Prostate gland (tissue), 2 donors: ENCODE measurements around the gene PLOD3. TPM values are rescaled to one million over a fixed set of nuclear protein-coding genes. Genes with fewer than 3 reads are reported as not detected.
A peak's percentile ranks its signal among the peaks of the same experiment; 100 is the strongest.

ENCODE experiments used
- DNase-seq: peaks from one replicate; pipeline ENCODE4 v3.0.0-alpha.2; 2019; ENCODE audit warnings: low spot score
- H3K27ac ChIP-seq, 2 donors: fragments of 200-600 bp; sonication (generic); 2 replicates each; pipeline ENCODE4 v1.5.1; 2017 to 2019
- H3K27me3 ChIP-seq: fragments of 200-600 bp; sonication (generic); replicated peaks from 2 replicates; pipeline ENCODE4 v1.5.1; 2019; ENCODE audit not compliant: insufficient read depth
- H3K36me3 ChIP-seq, 2 donors: fragments of 200-600 bp; sonication (generic); 1 replicate in 1 of 2; 2 replicates in 1 of 2; pipeline versions ENCODE4 v1.5.1 to v1.8.1; 2017 to 2019
- H3K4me1 ChIP-seq: fragments of 200-600 bp; sonication (generic); replicated peaks from 2 replicates; pipeline ENCODE4 v1.5.1; 2019
- H3K4me3 ChIP-seq, 2 donors: fragments of 200-600 bp; sonication (generic); 2 replicates each; pipeline ENCODE4 v1.5.1; 2017 to 2019
- H3K9me3 ChIP-seq: fragments of 200-600 bp; sonication (generic); 2 replicates; pipeline ENCODE4 v1.5.1; 2017
- POLR2A ChIP-seq: fragments of 450-650 bp; IDR thresholded peaks from one replicate; pipeline ENCODE4 v1.6.1; 2016; ENCODE audit warnings: antibody characterized with exemption, mild to moderate bottlenecking
- POLR2AphosphoS5 ChIP-seq: sonication (generic); formaldehyde crosslinking; IDR thresholded peaks from one replicate; pipeline ENCODE4 v1.6.1; 2017; ENCODE audit warnings: antibody characterized with exemption
- WGBS: methylation state at CpG from one replicate; pipeline ENCODE4 v1.1.5; 2018; 5-methylcytosine and 5-hydroxymethylcytosine counted together
- intact Hi-C: fragments of 100-400 bp; cut with DNase I; formaldehyde crosslinking; loops from one replicate; pipeline ENCODE4 v1.14.2; 2022
- total RNA-seq, 2 donors: library from RNA; depleted of rRNA; stranded (reverse); fragments of >200 nt; gene quantifications; one replicate each; pipeline ENCODE4 v1.1.0, GENCODE V29; 2016
- TF ChIP-seq, protein P1 (sequence below), 4 experiments: fragments of 200-600 bp in 2 of 4; fragments of 450-650 bp in 2 of 4; sonication (generic) in 2 of 4; IDR thresholded peaks; 1 replicate in 3 of 4; 2 replicates in 1 of 4; pipeline ENCODE4 v1.5.1; 2016 to 2019; ENCODE audit warnings: antibody characterized with exemption in 4 of 4, mild to moderate bottlenecking in 2 of 4, moderate library complexity in 2 of 4

Gene PLOD3
- total RNA-seq, 2 donors from 2014 or later: 24.2 to 52.5 TPM

DNA sequence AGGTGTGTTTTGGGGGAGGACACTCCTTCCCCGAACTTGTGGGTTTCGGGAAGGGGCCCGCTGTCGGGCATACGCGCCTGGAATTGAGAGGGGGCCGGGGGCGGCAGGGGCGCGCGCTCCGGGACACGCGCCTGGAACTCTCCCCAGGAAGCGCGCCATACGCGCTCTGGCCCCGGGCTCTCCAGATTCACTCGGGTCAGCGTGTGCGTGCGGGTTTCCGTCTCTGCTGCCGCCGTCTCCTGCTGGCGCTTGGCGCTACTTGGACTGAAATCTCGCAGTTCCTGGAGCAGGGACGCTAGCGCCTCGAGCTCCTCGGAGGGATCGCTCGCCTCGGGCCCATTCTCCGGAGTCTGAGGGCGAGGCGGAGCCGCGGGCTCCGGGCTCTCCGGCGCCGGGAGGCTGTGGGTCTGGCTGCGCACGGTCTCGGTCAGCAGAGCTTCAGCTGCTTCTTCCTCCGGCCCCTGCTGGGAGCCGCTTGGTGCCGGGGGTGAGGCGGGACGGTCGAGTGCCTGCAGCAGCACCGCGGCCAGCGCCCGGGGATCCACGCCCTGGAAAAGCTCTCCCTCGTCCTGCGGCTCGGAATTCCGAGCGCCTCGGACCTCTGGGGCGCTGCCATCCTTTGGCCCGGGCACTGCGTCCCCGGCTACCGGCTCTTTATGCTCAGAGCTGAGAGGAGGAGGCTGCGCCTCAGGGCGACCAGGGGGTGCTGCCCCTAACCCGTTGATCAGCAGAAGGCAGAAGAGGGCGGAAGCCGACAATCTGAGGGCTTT is 53.1 kb downstream of the PLOD3 start:
- DNase-seq: no peak
- H3K27ac ChIP-seq: no peak overlapping the region
- no peak for TF ChIP-seq POLR2A
- TF ChIP-seq, protein P1, sequence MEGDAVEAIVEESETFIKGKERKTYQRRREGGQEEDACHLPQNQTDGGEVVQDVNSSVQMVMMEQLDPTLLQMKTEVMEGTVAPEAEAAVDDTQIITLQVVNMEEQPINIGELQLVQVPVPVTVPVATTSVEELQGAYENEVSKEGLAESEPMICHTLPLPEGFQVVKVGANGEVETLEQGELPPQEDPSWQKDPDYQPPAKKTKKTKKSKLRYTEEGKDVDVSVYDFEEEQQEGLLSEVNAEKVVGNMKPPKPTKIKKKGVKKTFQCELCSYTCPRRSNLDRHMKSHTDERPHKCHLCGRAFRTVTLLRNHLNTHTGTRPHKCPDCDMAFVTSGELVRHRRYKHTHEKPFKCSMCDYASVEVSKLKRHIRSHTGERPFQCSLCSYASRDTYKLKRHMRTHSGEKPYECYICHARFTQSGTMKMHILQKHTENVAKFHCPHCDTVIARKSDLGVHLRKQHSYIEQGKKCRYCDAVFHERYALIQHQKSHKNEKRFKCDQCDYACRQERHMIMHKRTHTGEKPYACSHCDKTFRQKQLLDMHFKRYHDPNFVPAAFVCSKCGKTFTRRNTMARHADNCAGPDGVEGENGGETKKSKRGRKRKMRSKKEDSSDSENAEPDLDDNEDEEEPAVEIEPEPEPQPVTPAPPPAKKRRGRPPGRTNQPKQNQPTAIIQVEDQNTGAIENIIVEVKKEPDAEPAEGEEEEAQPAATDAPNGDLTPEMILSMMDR (IDR thresholded peaks at IDR 0.05): no peak
- no peak for TF ChIP-seq POLR2AphosphoS5
- peaks cover 13% of the 10 kb centered on the region for H3K4me1 ChIP-seq
- H3K4me3 ChIP-seq: peak overlapping the region; percentile 17 to 33
- WGBS: 2% methylated on average over 69 of the region's 75 CpGs
- no peaks in the 10 kb centered on the region for H3K9me3 ChIP-seq
- peaks cover 27% of the 10 kb centered on the region for H3K27me3 ChIP-seq
- intact Hi-C loops: no loop called here
- no peaks in the 10 kb centered on the region for H3K36me3 ChIP-seq

DNA sequence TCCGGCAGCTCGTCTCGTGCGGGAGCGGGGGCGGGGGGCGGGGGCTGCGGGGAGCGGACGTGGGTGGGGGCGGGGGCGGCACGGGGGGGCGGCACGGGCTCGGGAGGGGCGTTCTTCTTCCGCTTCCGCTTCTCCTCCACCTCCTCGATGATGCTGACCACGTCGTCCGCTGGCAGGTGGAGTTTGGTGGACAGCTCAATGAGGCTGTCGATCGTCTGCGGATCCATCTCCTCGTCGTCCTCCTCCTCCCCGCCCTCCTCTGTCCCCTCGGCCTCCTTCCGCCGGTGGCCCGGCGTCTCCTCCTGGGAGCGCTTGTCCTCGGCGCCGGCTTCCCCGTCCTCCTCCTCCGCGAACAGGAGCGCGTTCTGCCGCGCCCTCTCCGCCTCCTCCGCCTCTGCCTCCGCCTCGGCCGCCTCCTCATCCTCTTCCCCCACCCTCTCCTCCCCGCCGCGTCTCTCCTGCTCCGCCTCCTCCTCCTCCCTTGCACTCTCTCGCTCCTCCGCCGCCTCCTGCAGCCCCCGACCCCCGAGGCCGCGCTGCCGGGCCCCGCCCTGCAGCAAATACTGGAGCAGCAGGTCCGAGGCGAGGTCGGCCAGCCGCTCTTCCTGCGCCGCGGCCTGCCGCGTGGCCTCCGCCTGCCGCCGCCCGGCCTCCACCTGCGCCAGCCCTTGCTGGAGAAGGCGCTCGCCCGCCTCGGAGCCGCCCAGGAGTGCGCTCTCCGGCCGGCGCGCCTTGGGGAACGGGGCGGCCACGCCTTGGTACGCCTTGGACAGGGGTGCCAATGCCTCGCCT is 53.9 kb downstream of the PLOD3 start:
- peaks cover 13% of the 10 kb centered on the region for H3K4me1 ChIP-seq
- intact Hi-C loops: no loop called here
- TF ChIP-seq POLR2AphosphoS5 (no peak), POLR2A (no peak)
- TF ChIP-seq, protein P1 (IDR thresholded peaks at IDR 0.05): no peak
- H3K27ac ChIP-seq: no peak overlapping the region
- WGBS: under 1% methylated on average over 73 of the region's 92 CpGs
- H3K27me3 ChIP-seq: peaks cover 27% of the 10 kb centered on the region
- H3K4me3 ChIP-seq: peak overlapping the region; percentile 17 to 33
- DNase-seq: no peak
- no peaks in the 10 kb centered on the region for H3K9me3 ChIP-seq
- H3K36me3 ChIP-seq: no peaks in the 10 kb centered on the region

DNA sequence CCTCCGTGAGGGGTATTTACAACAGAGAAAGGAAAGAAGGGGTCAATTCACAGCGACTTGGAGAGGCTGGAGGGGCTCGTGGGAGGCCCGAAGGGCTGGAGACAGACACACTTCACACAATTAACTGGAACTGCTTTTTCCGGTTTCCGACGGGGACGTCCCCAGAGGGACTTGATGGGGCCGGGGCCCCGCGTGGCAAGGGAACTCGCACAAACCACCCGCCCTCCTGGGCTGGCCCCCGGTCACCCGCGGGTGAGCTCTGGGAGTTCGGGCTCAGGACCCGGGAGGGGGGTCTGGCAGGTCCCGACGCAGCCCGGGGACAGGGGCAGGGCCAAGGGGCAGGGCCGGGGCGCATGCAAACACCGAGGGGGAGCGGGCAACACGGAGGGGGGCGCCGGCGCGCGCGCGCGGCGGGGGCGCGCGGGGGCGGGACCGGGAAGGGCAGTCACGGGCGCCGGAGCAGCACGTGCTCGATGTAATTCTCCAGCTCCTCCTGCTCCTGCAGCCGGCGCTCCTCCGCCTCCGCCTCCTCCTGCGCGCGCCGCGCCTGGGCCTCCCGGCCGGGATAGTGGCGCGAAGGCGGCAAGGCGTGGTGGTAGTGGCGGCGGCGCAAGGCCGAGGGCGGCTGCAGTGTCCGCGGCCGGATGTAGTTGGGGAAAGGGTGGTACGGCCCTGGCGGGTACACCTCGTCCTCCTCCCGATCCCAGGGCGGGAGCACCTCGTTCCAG is 54.7 kb downstream of the PLOD3 start:
- Histone ChIP-seq H3K4me3 (peak overlapping the region; percentile 17 to 33), H3K27me3 (peaks cover 20% of the 10 kb centered on the region)
- DNase-seq: no peak

DNA sequence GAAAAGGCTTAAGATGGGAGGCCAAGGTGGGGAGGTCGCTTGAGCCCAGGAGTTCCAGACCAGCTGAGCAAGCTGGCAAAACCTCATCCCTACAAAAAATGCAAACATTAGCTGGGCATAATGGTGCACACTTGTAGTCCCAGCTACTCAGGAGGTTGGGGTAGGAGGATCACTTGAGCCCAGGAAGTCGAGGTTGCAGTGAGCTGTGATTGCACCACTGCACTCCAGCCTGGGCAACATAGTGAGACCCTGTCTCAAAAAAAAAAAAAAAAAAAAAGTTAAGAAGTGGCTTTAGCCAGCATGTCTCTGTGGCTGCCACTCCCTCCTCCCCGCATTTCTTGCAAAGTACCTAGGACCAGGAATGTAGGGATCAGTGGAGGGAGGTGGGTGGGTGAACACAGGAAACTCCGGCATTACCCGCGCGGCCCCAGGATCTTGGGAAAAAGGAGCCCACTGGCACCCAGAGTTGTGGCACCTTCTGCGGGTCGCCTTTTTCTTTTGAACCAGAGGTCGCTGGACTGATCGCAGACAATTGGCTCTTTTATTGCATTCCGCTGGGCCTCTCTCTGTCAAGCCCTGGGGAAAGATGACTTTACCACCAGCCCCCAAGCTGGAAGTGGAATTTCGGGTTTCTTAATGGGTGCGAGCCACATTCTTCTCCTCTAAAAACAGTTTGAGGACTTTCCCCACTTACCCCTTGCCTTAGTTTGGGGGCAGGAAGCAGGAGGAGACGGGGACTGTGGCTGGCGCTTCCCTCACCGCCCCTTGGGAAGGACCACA is 55.5 kb downstream of the PLOD3 start:
- Histone ChIP-seq H3K4me3 (no peak overlapping the region), H3K9me3 (no peaks in the 10 kb centered on the region), H3K27me3 (peaks cover 12% of the 10 kb centered on the region), H3K4me1 (peaks cover 13% of the 10 kb centered on the region), H3K36me3 (no peaks in the 10 kb centered on the region), H3K27ac (no peak overlapping the region)
- no peak for TF ChIP-seq POLR2AphosphoS5
- TF ChIP-seq, protein P1 (IDR thresholded peaks at IDR 0.05): no peak
- no peak for TF ChIP-seq POLR2A
- no peak for DNase-seq
- WGBS: 78% methylated on average over 17 of the region's 17 CpGs
- intact Hi-C loops: no loop called here

More for the DNA sequence above, 54.7 kb downstream of the PLOD3 start:
- H3K27ac ChIP-seq: no peak overlapping the region
- intact Hi-C loops: no loop called here
- H3K4me1 ChIP-seq: peaks cover 13% of the 10 kb centered on the region
- TF ChIP-seq POLR2AphosphoS5: no peak
- TF ChIP-seq, protein P1 (IDR thresholded peaks at IDR 0.05): no peak
- TF ChIP-seq POLR2A: no peak
- no peaks in the 10 kb centered on the region for H3K36me3 ChIP-seq
- no peaks in the 10 kb centered on the region for H3K9me3 ChIP-seq
- 3% methylated on average over 65 of the region's 74 CpGs for WGBS
